HUES48 (cell line): ENCODE results near the gene CLTCL1.

ENCODE experiments used
- H3K27ac ChIP-seq: one replicate; pipeline ENCODE4 v1.7.0; 2013; ENCODE audit warnings: low read depth, low read length, inconsistent platforms
- H3K27me3 ChIP-seq: 2 replicates; pipeline ENCODE4 v1.6.1; 2013; ENCODE audit warnings: mild to moderate bottlenecking, low read length; ENCODE audit not compliant: control insufficient read depth, insufficient read depth
- H3K36me3 ChIP-seq: 2 replicates; pipeline ENCODE4 v1.6.1; 2013; ENCODE audit warnings: low read length; ENCODE audit not compliant: control insufficient read depth, insufficient read depth
- H3K4me1 ChIP-seq: 2 replicates; pipeline ENCODE4 v1.6.1; 2013; ENCODE audit warnings: mild to moderate bottlenecking, low read length; ENCODE audit not compliant: control insufficient read depth, insufficient read depth
- H3K4me3 ChIP-seq: 2 replicates; pipeline ENCODE4 v1.5.1; 2013; ENCODE audit warnings: mild to moderate bottlenecking, low read depth, low read length
- H3K9ac ChIP-seq: 2 replicates; pipeline ENCODE4 v1.6.1; 2013; ENCODE audit warnings: mild to moderate bottlenecking, low read depth, low read length, moderate library complexity
- H3K9me3 ChIP-seq: 2 replicates; pipeline ENCODE4 v1.6.1; 2013; ENCODE audit warnings: low read length; ENCODE audit not compliant: control insufficient read depth, insufficient read depth

Gene CLTCL1

DNA sequence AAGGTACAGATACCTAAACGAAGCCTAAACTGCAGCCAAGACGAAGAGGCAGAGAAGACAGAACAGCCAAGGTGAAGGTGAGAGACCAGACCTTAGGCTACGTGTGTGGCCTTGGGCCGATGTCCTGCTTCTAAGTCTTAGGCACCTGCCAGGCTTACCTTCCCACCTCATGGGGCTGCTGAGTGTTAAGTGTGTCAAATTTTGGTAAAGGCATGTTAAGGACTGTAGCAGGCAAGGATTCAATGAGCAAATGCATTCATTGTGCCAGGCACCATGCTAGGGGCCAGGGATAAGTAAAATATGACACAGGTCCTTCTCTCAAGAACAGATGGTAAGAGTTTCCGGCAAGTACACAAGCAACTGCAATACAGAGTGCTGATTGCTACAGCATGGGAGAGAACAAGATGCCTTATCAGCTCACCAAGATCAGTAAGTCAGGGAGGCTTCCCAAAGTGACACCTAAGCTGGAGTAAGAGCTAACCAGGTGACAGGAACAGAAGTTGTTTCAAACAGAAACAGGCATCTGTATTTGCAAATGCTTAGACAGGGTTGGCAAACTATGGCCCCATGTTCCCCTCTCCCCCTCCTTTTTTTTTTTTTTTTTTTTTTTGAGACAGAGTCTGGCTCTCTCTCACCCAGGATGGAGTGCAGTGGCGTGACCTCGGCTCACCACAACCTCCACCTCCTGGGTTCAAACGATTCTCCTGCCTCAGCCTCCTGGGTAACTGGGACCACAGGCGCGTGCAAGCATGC lies 46.7 kb downstream of the CLTCL1 start:
- Histone ChIP-seq H3K4me3 (no peak overlapping the region), H3K27ac (no peak overlapping the region)

DNA sequence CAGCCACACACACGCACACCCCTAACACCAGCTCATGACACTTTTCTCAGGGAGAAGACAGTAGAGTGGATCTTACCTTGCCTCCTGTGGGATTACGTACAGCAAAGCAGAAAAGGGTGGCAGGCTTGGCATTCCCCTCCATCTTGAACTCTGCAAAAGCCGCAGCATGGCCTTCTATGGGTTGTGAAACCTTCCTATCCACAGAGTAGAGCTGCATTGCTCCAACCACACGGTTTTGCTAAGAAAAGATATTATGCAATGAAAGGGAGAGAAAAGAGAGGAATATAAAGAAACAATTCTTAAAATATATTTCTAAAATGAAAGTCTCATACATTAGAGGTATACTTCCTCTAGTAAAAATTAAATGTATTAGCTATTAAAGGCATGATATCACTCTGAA lies 48.8 kb downstream of the CLTCL1 start:
- H3K9me3 ChIP-seq: no peaks in the 10 kb centered on the region
- no peaks in the 10 kb centered on the region for H3K27me3 ChIP-seq
- peaks cover 29% of the 10 kb centered on the region for H3K36me3 ChIP-seq
- H3K4me1 ChIP-seq: no peaks in the 10 kb centered on the region
- H3K27ac ChIP-seq: no peak overlapping the region
- H3K9ac ChIP-seq: no peak overlapping the region
- no peak overlapping the region for H3K4me3 ChIP-seq

More for the DNA sequence above, 46.7 kb downstream of the CLTCL1 start:
- Histone ChIP-seq H3K9me3 (no peaks in the 10 kb centered on the region), H3K9ac (no peak overlapping the region), H3K27me3 (no peaks in the 10 kb centered on the region), H3K4me1 (no peaks in the 10 kb centered on the region), H3K36me3 (peaks cover 15% of the 10 kb centered on the region)

DNA sequence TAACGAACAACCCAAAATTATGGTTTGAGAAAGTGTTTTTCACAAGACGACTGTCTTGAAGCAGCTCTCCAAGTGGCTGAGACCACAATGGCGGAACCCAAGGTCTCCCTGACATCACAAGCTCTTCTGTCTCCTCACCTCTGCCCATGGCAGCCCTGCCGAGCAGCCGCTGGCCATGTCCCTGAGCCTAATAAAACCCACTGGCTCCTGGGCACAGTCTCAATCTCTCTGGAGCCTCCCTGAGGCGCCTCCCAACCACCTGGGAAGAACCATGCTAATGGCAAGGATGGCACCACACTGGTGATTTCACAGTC lies 50.0 kb downstream of the CLTCL1 start:
- Histone ChIP-seq H3K4me1 (no peaks in the 10 kb centered on the region), H3K4me3 (no peak overlapping the region), H3K9ac (no peak overlapping the region), H3K27ac (no peak overlapping the region), H3K9me3 (no peaks in the 10 kb centered on the region), H3K27me3 (no peaks in the 10 kb centered on the region), H3K36me3 (peaks cover 38% of the 10 kb centered on the region)

DNA sequence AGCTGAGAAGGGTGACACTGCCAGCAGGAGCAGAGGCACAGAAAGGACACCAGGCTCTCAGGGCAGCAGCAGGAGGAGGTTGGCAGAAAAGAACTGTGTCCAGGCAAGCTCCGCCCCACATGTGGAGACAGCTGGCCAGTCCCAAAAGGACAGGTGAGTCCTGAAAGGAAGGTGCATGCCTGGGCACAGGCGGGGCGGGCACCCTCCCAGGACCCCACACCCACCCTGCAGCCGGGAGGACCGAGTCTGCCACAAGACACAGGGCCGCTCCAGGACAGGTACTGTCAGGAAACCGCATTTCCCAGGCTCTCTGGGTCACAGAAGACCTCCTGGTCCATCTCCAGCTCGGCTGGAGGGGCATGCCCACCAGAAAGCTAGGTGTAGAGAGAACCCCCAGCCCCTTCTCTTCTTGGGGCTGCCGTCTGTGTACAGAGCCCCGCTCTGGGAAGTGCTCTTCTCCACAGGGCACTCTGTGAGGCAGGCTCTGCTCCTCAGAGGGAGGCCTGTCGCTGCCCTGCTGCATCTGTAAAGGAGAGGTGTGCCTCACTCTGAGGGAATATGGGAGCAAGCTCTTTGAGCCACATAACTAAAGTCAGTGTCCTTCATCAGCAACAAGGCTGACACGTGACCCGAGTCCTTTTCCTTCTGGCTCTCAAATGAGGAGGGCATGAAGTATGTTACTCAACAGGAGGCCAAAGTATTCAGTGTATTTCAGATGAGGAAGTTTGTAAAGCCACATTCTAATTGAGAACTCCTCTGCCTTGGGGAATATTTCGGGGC lies 50.5 kb downstream of the CLTCL1 start:
- H3K4me3 ChIP-seq: no peak overlapping the region

DNA sequence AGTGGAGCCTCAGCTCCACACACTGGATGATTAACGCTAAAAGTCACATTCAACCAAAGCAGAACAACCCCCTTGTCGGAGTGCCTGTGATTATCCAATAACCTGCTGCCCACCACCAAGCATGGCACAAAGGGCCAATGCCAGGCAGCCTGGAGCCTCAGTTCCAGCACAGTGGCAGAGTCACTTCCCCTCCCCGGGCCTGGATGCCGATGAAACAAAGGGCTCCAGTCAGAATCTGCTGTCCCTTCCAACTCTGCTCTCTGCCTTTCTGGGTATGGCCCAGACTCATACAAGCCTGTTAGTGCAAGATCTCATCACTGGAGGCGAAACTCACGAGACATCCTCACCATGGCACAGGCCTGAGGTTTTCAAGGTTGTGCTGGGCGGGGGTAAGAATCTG lies 52.1 kb downstream of the CLTCL1 start:
- Histone ChIP-seq H3K9me3 (no peaks in the 10 kb centered on the region), H3K9ac (no peak overlapping the region), H3K36me3 (peaks cover 46% of the 10 kb centered on the region), H3K27ac (no peak overlapping the region), H3K4me1 (no peaks in the 10 kb centered on the region), H3K4me3 (no peak overlapping the region), H3K27me3 (no peaks in the 10 kb centered on the region)

More for the DNA sequence above, 50.5 kb downstream of the CLTCL1 start:
- peaks cover 38% of the 10 kb centered on the region for H3K36me3 ChIP-seq
- H3K27ac ChIP-seq: no peak overlapping the region
- no peaks in the 10 kb centered on the region for H3K9me3 ChIP-seq
- no peaks in the 10 kb centered on the region for H3K4me1 ChIP-seq
- H3K9ac ChIP-seq: no peak overlapping the region
- no peaks in the 10 kb centered on the region for H3K27me3 ChIP-seq

DNA sequence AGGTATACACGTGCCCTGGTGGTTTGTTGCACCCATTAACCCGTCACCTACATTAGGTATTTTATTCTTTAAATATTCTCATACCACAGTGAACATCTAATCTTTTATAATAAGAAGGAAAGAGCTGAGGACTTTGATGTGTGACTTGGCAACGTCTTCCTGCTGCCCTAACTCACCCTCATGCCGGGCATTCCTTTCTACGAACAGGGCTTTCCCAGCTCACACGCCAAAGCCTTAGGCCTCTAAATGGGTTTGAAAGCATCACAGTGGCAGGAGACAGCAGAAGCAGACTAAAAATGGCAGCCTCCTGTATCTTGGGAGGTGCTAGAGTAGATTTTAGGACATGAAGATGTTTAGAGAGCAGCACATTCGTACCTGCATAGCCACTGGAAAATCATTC lies 52.6 kb downstream of the CLTCL1 start:
- H3K9me3 ChIP-seq: no peaks in the 10 kb centered on the region
- no peak overlapping the region for H3K27ac ChIP-seq
- no peaks in the 10 kb centered on the region for H3K4me1 ChIP-seq
- no peak overlapping the region for H3K9ac ChIP-seq
- no peak overlapping the region for H3K4me3 ChIP-seq
- H3K27me3 ChIP-seq: no peaks in the 10 kb centered on the region
- H3K36me3 ChIP-seq: peaks cover 48% of the 10 kb centered on the region

DNA sequence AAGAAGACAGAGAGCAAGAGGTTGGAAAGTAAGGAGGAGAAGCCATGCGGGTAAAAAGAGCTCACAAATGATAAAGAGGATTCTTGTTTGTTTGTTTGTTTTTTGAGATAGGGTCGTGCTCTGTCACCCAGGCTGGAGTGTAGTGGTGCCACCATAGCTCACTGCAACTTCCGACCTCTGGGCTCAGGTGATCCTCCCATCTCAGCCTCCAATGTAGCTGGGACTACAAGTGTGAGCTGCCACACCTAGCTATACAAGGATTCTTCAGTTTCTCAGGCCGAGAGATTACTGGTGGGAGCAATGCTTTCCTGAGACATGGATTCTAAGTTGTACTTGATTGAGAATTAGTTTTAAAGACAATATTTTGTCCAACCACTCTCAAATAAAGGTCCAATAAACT lies 55.6 kb downstream of the CLTCL1 start:
- Histone ChIP-seq H3K36me3 (peaks cover 63% of the 10 kb centered on the region), H3K9ac (no peak overlapping the region), H3K4me1 (no peaks in the 10 kb centered on the region), H3K27ac (no peak overlapping the region), H3K4me3 (no peak overlapping the region), H3K9me3 (no peaks in the 10 kb centered on the region), H3K27me3 (no peaks in the 10 kb centered on the region)

DNA sequence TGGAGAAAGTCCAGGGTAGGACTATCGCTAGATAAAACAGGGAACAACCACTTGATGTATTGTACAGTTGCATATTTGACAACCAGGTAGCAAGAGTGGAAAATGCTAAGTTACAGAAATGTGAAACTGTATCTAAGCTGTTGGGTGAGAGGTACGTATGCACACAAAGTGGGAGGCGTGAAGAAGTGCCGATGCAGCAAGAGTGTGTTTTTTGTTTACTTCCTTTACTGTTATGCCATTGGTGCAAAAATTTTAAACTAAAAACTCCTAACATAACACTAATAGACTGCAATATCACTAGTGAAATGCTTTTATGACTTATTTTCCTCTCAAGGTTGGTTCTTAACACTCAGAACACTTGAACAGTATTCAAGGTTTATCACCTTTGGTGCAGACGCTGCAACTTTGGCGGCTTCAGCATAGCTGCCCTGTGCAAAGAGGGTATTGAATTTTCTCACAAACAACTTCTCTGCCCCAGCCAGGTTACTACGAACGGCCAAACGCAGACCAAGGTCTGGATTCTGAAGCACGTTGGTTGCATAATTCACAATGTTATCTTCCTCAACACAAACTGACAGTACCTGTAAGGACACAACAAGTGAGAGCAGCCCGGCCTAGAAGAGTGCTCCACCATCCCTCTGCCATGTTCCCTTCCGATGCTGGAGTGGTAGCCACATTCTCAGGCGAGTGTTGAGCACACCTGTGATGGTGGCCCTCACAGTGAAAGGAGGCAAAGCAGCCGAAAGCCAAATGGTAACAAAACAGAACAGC lies 57.2 kb downstream of the CLTCL1 start:
- Histone ChIP-seq H3K9me3 (no peaks in the 10 kb centered on the region), H3K27ac (no peak overlapping the region), H3K36me3 (peaks cover 71% of the 10 kb centered on the region), H3K4me1 (no peaks in the 10 kb centered on the region), H3K27me3 (no peaks in the 10 kb centered on the region), H3K9ac (no peak overlapping the region), H3K4me3 (no peak overlapping the region)

DNA sequence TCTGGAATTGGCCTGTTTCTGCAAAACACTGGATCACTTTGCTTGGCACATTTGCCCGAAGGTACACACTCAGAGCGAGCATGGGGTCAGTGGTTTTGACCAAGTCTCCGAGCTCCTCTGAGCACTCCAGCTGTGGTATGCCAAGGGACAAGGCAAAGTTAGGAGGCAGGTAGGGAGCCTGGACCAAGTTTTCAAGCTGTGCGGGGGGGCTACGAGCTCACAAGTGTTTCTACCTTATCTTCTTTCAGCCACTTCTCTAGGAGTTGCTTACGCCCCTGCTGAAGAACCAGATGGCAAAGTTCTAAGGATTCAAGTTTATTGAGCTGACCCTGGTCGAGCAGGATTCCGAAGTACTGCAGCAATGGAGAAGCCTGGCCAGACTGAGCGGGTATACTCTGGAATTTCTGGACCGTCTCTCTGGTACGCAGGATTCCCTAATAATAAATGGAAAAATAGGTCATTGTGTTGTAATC lies 58.3 kb downstream of the CLTCL1 start:
- no peak overlapping the region for H3K27ac ChIP-seq
- H3K4me1 ChIP-seq: no peaks in the 10 kb centered on the region
- H3K36me3 ChIP-seq: peaks cover 72% of the 10 kb centered on the region
- no peaks in the 10 kb centered on the region for H3K9me3 ChIP-seq
- no peaks in the 10 kb centered on the region for H3K27me3 ChIP-seq
- H3K9ac ChIP-seq: no peak overlapping the region
- H3K4me3 ChIP-seq: no peak overlapping the region

DNA sequence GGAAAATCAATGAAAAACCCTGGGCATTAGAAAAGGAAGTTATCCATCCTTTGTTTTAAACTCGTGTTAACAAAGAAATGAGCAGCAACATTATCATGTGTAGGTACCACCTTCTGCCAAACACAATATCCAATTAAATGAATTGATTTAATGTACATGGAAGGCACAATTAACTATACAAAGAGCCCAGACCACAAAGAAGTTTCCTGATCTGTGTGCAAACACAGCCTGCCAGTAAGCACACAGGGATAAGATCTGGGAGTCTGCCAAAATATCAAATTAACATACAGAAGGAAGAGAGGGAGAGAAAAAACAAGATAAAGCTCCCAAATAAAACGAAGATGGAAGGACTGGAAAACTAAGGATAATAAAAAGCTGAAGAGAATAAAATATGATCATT lies 58.9 kb downstream of the CLTCL1 start:
- no peaks in the 10 kb centered on the region for H3K27me3 ChIP-seq
- H3K27ac ChIP-seq: no peak overlapping the region
- H3K9ac ChIP-seq: no peak overlapping the region
- no peaks in the 10 kb centered on the region for H3K4me1 ChIP-seq
- peaks cover 75% of the 10 kb centered on the region for H3K36me3 ChIP-seq
- H3K9me3 ChIP-seq: no peaks in the 10 kb centered on the region
- H3K4me3 ChIP-seq: no peak overlapping the region

DNA sequence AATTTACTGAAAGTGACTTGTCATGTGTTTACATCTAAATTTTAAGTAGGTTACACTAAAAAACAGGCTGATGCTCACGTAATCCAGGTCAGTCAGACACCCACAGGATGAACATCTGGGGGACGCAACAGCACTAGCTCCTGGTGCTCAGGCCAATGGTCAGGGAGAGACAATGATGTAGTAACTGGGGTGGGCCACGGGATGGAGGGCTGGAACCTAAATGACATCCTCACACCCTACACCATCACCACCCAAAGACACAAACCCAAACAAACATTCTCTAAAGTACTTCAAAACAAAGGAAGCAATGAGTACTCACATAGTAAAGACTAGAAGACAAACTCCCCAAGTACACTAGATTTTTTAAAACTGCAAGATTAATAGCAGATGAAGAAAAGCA lies 59.5 kb downstream of the CLTCL1 start:
- no peaks in the 10 kb centered on the region for H3K4me1 ChIP-seq
- no peaks in the 10 kb centered on the region for H3K9me3 ChIP-seq
- H3K27me3 ChIP-seq: no peaks in the 10 kb centered on the region
- peaks cover 69% of the 10 kb centered on the region for H3K36me3 ChIP-seq
- H3K27ac ChIP-seq: no peak overlapping the region
- no peak overlapping the region for H3K4me3 ChIP-seq
- H3K9ac ChIP-seq: no peak overlapping the region
